Measurements from ENCODE around the gene FLRT1. TPM values are rescaled to one million over a fixed set of nuclear protein-coding genes. Genes with fewer than 3 reads are reported as not detected.

Gene FLRT1
- total and polyA plus RNA-seq, 2 of the 13 experiments (the other 11 are each of a cell fraction or from before 2014, with no cell fraction given) = 0.02 to 0.08 TPM

DNA sequence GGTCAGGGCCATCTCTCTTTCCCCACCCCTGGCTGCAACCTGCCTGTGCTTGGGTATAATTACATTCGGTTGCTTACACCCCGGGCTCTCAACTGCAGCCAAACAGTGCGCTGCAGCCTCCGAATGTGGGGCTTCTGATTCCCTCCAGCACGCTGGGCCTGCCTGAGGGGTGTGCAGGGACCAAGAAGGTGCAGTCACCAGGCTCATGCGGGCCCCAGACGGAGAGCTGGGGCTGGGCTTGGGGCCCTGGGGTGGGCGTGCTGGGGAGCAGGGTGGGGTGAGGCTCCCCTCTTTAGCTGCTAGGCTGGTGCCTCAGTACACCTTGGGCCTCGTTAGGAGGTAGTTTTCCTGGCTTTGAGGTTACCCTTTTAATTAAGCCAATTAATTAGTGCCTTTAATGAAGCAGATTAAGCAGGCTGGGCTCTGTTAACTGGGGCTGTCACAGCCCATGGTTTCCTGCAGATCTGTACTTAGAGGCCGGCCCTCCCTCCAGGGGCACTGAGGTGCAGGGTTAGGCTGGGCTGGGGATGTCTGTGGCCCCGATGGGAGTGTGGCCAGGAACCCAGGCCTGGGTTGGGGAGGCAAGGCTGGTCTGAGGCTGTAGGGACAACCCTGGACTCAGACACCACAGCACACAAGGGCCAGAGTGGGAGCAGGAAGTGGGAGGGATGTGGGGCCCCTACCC is 17.3 kb downstream of the FLRT1 start:
- intact Hi-C loops (cut with micrococcal nuclease; ENCODE audit: unreplicated experiment) (no loop called here), in situ Hi-C loops (cut with HindIII; ENCODE audit: extremely low pct_ligation_motif_present, low pct_unique_long_range_greater_than_20kb) (no loop called here)
- FAIRE-seq (no peak), ATAC-seq (no peak), DNase-seq (ENCODE audit: low spot score) (no peak)
- peaks cover 4% of the 10 kb centered on the region for H4K20me1 ChIP-seq (ENCODE audit: insufficient read depth, low read length)
- H2AFZ ChIP-seq (ENCODE audit: low read length) = no peak overlapping the region
- H3K27me3 ChIP-seq (ENCODE audit: control insufficient read depth in 1 of 2, insufficient read depth in 2 of 2, low read length in 2 of 2) = no peaks in the 10 kb centered on the region
- no peak overlapping the region for H3K4me2 ChIP-seq (ENCODE audit: low read depth, low read length)
- TF ChIP-seq ZFYVE20 (CRISPR knock-in tag; IDR thresholded peaks at IDR 0.05; ENCODE audit: borderline replicate concordance, low read depth) (no peak), RXRB (CRISPR knock-in tag; IDR thresholded peaks at IDR 0.05; ENCODE audit: borderline replicate concordance) (no peak), FOXA1 (IDR thresholded peaks at IDR 0.05) (no peak), FOXA1 (CRISPR knock-in tag; IDR thresholded peaks at IDR 0.05) (no peak), ZFP36 (IDR thresholded peaks at IDR 0.05; ENCODE audit: borderline replicate concordance, low read depth, low read length, partially characterized antibody) (no peak), ESRRA (CRISPR knock-in tag; IDR thresholded peaks at IDR 0.05; ENCODE audit: low read depth) (no peak), ZNF607 (CRISPR knock-in tag; IDR thresholded peaks at IDR 0.05; ENCODE audit: borderline replicate concordance) (no peak), ZNF766 (CRISPR knock-in tag; IDR thresholded peaks at IDR 0.05; ENCODE audit: borderline replicate concordance) (no peak), MYPOP (CRISPR knock-in tag; IDR thresholded peaks at IDR 0.05) (no peak), PITX1 (CRISPR knock-in tag; IDR thresholded peaks at IDR 0.05) (no peak), PTBP1 (IDR thresholded peaks at IDR 0.05; ENCODE audit: low read depth, low read length, poor library complexity, severe bottlenecking) (no peak), ETV5 (CRISPR knock-in tag; IDR thresholded peaks at IDR 0.05; ENCODE audit: borderline replicate concordance) (no peak)
- TF ChIP-seq, protein P1, sequence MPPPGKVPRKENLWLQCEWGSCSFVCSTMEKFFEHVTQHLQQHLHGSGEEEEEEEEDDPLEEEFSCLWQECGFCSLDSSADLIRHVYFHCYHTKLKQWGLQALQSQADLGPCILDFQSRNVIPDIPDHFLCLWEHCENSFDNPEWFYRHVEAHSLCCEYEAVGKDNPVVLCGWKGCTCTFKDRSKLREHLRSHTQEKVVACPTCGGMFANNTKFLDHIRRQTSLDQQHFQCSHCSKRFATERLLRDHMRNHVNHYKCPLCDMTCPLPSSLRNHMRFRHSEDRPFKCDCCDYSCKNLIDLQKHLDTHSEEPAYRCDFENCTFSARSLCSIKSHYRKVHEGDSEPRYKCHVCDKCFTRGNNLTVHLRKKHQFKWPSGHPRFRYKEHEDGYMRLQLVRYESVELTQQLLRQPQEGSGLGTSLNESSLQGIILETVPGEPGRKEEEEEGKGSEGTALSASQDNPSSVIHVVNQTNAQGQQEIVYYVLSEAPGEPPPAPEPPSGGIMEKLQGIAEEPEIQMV (CRISPR knock-in tag; IDR thresholded peaks at IDR 0.05; ENCODE audit: low read depth) = no peak
- TF ChIP-seq, protein P2, sequence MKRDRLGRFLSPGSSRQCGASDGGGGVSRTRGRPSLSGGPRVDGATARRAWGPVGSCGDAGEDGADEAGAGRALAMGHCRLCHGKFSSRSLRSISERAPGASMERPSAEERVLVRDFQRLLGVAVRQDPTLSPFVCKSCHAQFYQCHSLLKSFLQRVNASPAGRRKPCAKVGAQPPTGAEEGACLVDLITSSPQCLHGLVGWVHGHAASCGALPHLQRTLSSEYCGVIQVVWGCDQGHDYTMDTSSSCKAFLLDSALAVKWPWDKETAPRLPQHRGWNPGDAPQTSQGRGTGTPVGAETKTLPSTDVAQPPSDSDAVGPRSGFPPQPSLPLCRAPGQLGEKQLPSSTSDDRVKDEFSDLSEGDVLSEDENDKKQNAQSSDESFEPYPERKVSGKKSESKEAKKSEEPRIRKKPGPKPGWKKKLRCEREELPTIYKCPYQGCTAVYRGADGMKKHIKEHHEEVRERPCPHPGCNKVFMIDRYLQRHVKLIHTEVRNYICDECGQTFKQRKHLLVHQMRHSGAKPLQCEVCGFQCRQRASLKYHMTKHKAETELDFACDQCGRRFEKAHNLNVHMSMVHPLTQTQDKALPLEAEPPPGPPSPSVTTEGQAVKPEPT (CRISPR knock-in tag; IDR thresholded peaks at IDR 0.05; ENCODE audit: low read depth) = no peak
- no peak overlapping the region for H3K4me3 ChIP-seq (replicated peaks in 1 of 3; ENCODE audit: insufficient read depth in 1 of 3, low read depth in 2 of 3, low read length in 3 of 3)
- no peaks in the 10 kb centered on the region for H3K36me3 ChIP-seq (replicated peaks in 1 of 2; ENCODE audit: control insufficient read depth in 1 of 2, insufficient read depth in 2 of 2, low read length in 2 of 2)
- 75% methylated on average over 8 of the region's 11 CpGs for WGBS (ENCODE audit: low lambda C conversion rate)
- BruUV-seq (replicated peaks) = no TSS peak
- no peak overlapping the region for H3K27ac ChIP-seq (ENCODE audit: extremely low read length, insufficient read depth, low read length)
- H3K9me3 ChIP-seq (ENCODE audit: low read length) = no peaks in the 10 kb centered on the region
- CTCF ChIA-PET (ENCODE audit: low intra/inter-chr PET ratio, low total read pairs) = no interaction called here
- H3K9ac ChIP-seq (ENCODE audit: insufficient read depth, low read depth, low read length) = no peak overlapping the region
- H3K79me2 ChIP-seq (ENCODE audit: insufficient read depth, low read length) = no peaks in the 10 kb centered on the region
- POLR2A ChIA-PET = no interaction called here
- H3K4me1 ChIP-seq (ENCODE audit: insufficient read depth, low read length) = peaks cover 10% of the 10 kb centered on the region
